Pancreas (tissue), 10 donors: ENCODE measurements around the gene TNPO1. TPM values are rescaled to one million over a fixed set of nuclear protein-coding genes. Genes with fewer than 3 reads are reported as not detected.
"Not testable (repeated sequence)": the region's sequence is repeated elsewhere in the genome, so short reads cannot be mapped to it uniquely, and the experiment has no call there.

ENCODE experiments used
- ATAC-seq, 4 donors: fragments of 200-7000 bp; cut with Tn5 transposase; one replicate each; pipeline versions ENCODE4 v1.8.0 to v1.9.1; 2020; ENCODE audit warnings: mild to moderate bottlenecking in 4 of 4, moderate library complexity in 4 of 4
- DNase-seq, 6 donors: peaks; one replicate each; pipeline ENCODE4 v3.0.0-alpha.2; 2020
- FAIRE-seq: peaks from 2 replicates; lab custom pipeline; 2012; peaks lifted over from hg19 to GRCh38; lab: Jason Lieb, UNC
- H3K27ac ChIP-seq, 4 donors: fragments of 200-600 bp; sonication (generic); 1 replicate in 3 of 4; 2 replicates in 1 of 4; pipeline versions ENCODE4 v1.5.0 to v1.8.0; 2020
- H3K27me3 ChIP-seq, 4 donors: fragments of 200-600 bp; one replicate each; pipeline ENCODE4 v1.8.0; 2021
- H3K36me3 ChIP-seq, 3 donors: fragments of 200-600 bp; sonication (generic) in 1 of 3; one replicate each; pipeline versions ENCODE4 v1.5.0 to v1.8.0; 2020 to 2021
- H3K4me1 ChIP-seq, 3 donors: fragments of 200-600 bp; one replicate each; pipeline ENCODE4 v1.8.0; 2021
- H3K4me3 ChIP-seq, 4 donors: fragments of 200-600 bp; sonication (generic) in 2 of 4; one replicate each; pipeline versions ENCODE4 v1.5.0 to v1.8.0; 2020 to 2021
- H3K9me3 ChIP-seq, 4 donors: fragments of 200-600 bp; one replicate each; pipeline ENCODE4 v1.8.0; 2021
- WGBS, 2 donors: extraction: QIAGEN DNeasy Blood & Tissue Kit; methylation state at CpG; one replicate each; pipeline ENCODE4 v1.1.7; 2013; 5-methylcytosine and 5-hydroxymethylcytosine counted together
- intact Hi-C, 3 donors: fragments of 100-400 bp; cut with DNase I; formaldehyde crosslinking; loops; one replicate each; pipeline versions ENCODE4 v1.11.1 to v1.14.2; 2022
- polyA plus RNA-seq, 2 donors: library from polyadenylated mRNA; stranded (reverse); fragments of 200-250 nt; gene quantifications; one replicate each; pipeline ENCODE4 v1.2.3, GENCODE V29; 2013
- total RNA-seq, 6 donors: library from RNA; stranded (reverse); fragmentation: NEBNext Ultra II Directional in 4 of 6; extraction: Animal tissue kit (Norgen Biotek cat#: 25700) in 4 of 6; gene quantifications; one replicate each; pipeline versions ENCODE4 v1.2.1 to v1.2.4, GENCODE V29; 2021 to 2023
- TF ChIP-seq, protein P1 (sequence below), 4 donors: fragments of 200-600 bp; sonication (generic) in 3 of 4; IDR thresholded peaks; one replicate each; pipeline versions ENCODE4 v1.5.0 to v1.8.0; 2021; ENCODE audit warnings: antibody characterized with exemption in 4 of 4
- donor health status: healthy with polysubstance abuse.
- donor health status: DM: no; HTN: no; CAD: no; lungs with moderate emphysema.
- donor health status: DM: no; HTN: no; CAD: no.
- donor health status: control.
- donor health status: control.
- donor health status: Bipolar disorder and iron deficiency.
- donor health status: DM: yes; HTN: yes; CAD: no.
- donor health status: DM: no; HTN: no; CAD: no.
- donor health status: DM: no; HTN: no; CAD: no.
- donor health status: DM: yes; HTN: yes; CAD: no.

TNPO1 gene
- total and polyA plus RNA-seq, 8 donors, result 5.5 to 58.9 (median 43.3) TPM

DNA sequence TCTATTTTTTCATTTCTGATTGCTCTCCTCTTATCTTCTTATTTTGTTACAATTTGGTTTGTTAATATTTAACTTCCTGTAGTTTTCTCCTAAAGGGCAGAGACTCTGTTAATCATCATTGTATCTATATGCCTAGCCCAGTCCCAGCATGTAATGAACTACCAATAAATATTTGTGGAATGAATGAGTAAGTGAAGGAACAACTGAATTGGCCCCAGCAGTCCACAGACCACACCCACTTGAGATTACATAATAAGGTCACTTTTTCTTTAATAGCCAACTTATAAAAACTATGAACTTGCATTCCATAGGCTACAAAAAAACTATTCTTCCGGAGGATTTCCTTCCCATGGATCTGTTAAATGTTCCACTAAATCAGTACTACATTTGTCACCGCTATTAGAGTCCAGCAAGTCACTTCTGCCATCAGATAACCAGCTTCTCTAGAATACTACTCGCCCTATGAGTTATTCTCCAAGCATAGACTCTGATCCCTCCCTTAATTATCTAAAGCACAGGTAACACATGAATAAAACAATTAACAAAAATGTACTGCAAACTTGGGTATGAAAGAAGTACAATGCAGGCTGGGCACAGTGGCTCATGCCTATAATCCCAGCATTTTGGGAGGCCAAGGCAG is 27.5 kb upstream of the TNPO1 start:
- FAIRE-seq (no peak), DNase-seq (no peak), ATAC-seq (peak in 1 of 4 donors; percentile 36)
- no peak overlapping the region for H3K27ac ChIP-seq
- intact Hi-C loops, result no loop called here
- TF ChIP-seq, protein P1, sequence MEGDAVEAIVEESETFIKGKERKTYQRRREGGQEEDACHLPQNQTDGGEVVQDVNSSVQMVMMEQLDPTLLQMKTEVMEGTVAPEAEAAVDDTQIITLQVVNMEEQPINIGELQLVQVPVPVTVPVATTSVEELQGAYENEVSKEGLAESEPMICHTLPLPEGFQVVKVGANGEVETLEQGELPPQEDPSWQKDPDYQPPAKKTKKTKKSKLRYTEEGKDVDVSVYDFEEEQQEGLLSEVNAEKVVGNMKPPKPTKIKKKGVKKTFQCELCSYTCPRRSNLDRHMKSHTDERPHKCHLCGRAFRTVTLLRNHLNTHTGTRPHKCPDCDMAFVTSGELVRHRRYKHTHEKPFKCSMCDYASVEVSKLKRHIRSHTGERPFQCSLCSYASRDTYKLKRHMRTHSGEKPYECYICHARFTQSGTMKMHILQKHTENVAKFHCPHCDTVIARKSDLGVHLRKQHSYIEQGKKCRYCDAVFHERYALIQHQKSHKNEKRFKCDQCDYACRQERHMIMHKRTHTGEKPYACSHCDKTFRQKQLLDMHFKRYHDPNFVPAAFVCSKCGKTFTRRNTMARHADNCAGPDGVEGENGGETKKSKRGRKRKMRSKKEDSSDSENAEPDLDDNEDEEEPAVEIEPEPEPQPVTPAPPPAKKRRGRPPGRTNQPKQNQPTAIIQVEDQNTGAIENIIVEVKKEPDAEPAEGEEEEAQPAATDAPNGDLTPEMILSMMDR (IDR thresholded peaks at IDR 0.05), result no peak
- 53 to 72% methylated on average over 3 of the region's 3 CpGs for WGBS, 2 donors
- H3K27me3 ChIP-seq, result no peaks in the 10 kb centered on the region
- no peaks in the 10 kb centered on the region for H3K9me3 ChIP-seq
- H3K4me1 ChIP-seq, result no peaks in the 10 kb centered on the region
- no peak overlapping the region for H3K4me3 ChIP-seq
- no peaks in the 10 kb centered on the region for H3K36me3 ChIP-seq

DNA sequence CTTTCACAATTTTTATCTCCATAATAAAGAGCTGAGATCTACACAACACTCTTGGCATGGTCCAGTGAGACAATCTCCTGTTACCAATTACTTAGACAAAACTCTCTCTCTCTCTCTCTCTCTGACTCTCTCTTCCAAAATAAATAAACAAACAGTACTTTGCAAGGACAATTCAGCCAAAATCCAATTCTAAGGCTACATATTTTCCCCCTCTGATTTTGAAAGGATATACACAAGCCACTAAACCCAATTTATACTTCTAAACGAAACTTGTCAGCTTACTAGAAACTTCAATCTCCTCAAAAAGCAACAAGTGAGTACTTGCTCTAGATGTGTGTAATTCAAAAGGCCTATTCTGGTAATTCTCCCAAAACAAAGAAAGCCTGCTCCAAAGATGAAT is 26.3 kb upstream of the TNPO1 start:
- H3K4me1 ChIP-seq, result no peaks in the 10 kb centered on the region
- H3K4me3 ChIP-seq, result no peak overlapping the region
- no peaks in the 10 kb centered on the region for H3K36me3 ChIP-seq
- no peak for ATAC-seq
- FAIRE-seq, result no peak
- H3K9me3 ChIP-seq, result no peaks in the 10 kb centered on the region
- DNase-seq, result no peak
- TF ChIP-seq, protein P1 (IDR thresholded peaks at IDR 0.05), result no peak
- no peak overlapping the region for H3K27ac ChIP-seq
- WGBS, 2 donors, result 63 to 79% methylated on average over 1 of the region's 1 CpG
- no peaks in the 10 kb centered on the region for H3K27me3 ChIP-seq
- intact Hi-C loops, result no loop called here

DNA sequence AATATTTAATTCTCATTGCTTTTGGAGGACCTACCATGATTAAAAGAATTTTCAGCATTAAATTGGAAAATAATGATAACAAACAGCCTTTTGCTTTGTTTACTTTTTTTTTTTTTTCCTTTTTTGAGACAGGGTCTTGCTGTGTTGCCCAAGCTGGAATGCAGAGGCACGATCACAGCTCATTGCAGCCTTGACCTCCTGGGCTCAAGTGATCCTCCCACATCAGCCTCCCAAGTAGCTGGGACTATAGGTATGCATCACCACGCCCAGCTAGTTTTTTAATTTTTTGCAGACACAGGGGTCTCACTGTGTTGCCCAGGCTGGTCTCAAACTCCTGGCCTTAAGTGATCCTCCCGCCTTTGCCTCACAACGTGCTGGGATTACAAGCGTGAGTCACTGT is 23.8 kb upstream of the TNPO1 start:
- H3K4me1 ChIP-seq, H3K4me3 ChIP-seq, H3K9me3 ChIP-seq, H3K27ac ChIP-seq, H3K36me3 ChIP-seq, H3K27me3 ChIP-seq, ATAC-seq, FAIRE-seq, DNase-seq, intact Hi-C loops: not testable (repeated sequence)
- WGBS, 2 donors, result 89 to 94% methylated on average over 5 of the region's 5 CpGs

DNA sequence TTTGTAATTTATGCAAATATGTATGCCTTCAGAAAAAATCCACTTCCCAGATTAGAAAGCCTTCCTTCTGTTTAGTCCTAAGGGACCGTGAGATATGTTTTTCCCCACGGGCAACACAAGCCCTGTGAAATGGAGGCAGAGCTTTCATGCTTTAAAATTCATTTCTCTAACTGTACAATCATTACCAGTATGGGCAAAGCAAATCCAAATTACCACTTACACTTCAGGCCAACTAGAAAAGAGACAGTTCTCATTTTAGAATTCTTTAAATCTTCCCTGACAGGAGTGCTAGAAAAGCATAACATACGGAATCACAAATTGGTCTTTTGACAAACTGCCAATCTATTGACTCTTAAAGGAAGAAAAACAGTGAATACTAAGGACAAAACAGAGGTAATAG is 20.5 kb upstream of the TNPO1 start:
- ATAC-seq, result no peak
- 82 to 90% methylated on average over 3 of the region's 3 CpGs for WGBS, 2 donors
- H3K27me3 ChIP-seq, result no peaks in the 10 kb centered on the region
- intact Hi-C loops, result no loop called here
- H3K4me3 ChIP-seq, result no peak overlapping the region
- DNase-seq, result no peak
- TF ChIP-seq, protein P1 (IDR thresholded peaks at IDR 0.05), result no peak
- no peak for FAIRE-seq
- H3K27ac ChIP-seq, result no peak overlapping the region
- H3K36me3 ChIP-seq, result no peaks in the 10 kb centered on the region
- no peaks in the 10 kb centered on the region for H3K4me1 ChIP-seq
- no peaks in the 10 kb centered on the region for H3K9me3 ChIP-seq

DNA sequence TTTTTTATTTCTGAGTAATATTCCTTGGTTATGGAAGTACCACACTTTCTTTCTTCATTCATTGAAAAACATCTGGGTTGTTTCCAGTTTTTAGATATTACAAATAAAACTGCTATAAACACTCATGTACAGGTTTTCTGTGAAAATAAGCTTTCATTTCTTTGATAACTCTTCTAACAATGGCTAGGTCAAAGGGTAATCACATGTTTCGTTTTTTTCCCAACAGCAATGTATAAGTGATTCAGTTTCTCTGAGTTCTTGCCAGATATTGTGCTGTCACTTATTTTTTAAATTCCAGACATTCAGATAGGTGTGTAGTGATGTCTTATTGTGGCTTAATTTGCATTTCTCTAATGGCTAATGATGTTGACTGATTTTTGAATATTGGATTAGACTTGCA is 16.7 kb upstream of the TNPO1 start:
- FAIRE-seq, result no peak
- H3K27ac ChIP-seq, result no peak overlapping the region
- WGBS, 2 donors, result 25 to 62% methylated on average over 1 of the region's 1 CpG

DNA sequence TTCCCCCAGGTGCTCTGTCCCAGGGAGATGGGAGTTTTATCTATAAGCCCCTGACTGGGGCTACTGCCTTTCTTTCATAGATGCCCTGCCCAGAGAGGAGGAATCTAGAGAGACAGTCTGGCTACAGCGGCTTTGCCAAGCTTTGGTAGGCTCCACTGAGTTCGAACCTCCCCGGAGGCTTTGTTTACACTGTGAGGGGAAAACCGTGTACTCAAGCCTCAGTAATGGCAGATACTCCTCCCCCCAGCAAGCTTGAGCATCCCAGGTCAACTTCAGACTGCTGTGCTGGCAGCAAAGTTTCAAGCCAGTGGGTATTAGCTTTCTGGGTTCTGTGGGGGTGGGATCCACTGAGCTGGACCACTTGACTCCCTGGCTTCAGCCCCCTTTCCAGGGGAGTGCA is 7.8 kb upstream of the TNPO1 start:
- ATAC-seq, H3K36me3 ChIP-seq, H3K27ac ChIP-seq, H3K4me3 ChIP-seq, H3K4me1 ChIP-seq, DNase-seq, H3K27me3 ChIP-seq, intact Hi-C loops, FAIRE-seq, H3K9me3 ChIP-seq: not testable (repeated sequence)
- 46 to 53% methylated on average over 4 of the region's 4 CpGs for WGBS, 2 donors

More for the DNA sequence above, 16.7 kb upstream of the TNPO1 start:
- no peak overlapping the region for H3K4me3 ChIP-seq
- DNase-seq (no peak), ATAC-seq (no peak)
- intact Hi-C loops, result no loop called here
- no peaks in the 10 kb centered on the region for H3K27me3 ChIP-seq
- TF ChIP-seq, protein P1 (IDR thresholded peaks at IDR 0.05), result no peak
- H3K9me3 ChIP-seq, result no peaks in the 10 kb centered on the region
- H3K36me3 ChIP-seq, result no peaks in the 10 kb centered on the region
- H3K4me1 ChIP-seq, result no peaks in the 10 kb centered on the region
